Measurements from ENCODE around the gene RPL19.
"Not testable (repeated sequence)": the region's sequence is repeated elsewhere in the genome, so short reads cannot be mapped to it uniquely, and the experiment has no call there.

The RPL19 gene

GRCh38 chr17:39244600-39245570 lies 44.8 kb downstream of the RPL19 start:
- peak; percentile 78 for DNase-seq (ENCODE audit: low read depth)

- DNase-seq (ENCODE audit: low read depth) = no peak
These were observed 46.2 kb downstream of the RPL19 start for GRCh38 chr17:39246274-39246673.

- not testable (repeated sequence) for DNase-seq (ENCODE audit: low read depth)
These were observed 50.0 kb downstream of the RPL19 start for GRCh38 chr17:39250076-39250475.

GRCh38 chr17:39251997-39252396 lies 51.9 kb downstream of the RPL19 start:
- DNase-seq (ENCODE audit: low read depth) = no peak

GRCh38 chr17:39252788-39253460 lies 52.8 kb downstream of the RPL19 start:
- no peak for DNase-seq (ENCODE audit: low read depth)
